ENCODE measurements around the gene CDC37L1.

Gene CDC37L1

DNA sequence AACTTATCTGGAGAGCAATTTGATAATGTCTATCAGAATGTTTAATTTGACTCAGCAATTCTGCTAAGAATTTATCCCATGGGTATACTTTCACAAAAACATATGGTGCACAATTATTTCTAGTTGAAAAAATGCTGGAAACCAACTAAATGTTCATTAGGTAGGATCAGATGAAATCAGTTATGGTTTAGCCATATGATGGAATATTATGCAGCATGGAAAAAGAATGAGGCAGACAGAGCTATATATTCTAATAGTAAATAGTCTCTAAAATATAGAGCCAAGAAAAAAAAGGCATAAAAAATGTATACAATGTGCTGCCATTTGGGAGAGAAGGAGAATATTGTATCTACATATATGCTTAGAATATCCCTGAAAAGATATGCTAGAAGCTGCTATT, 9.5 kb upstream of the CDC37L1 start:
- no peak for DNase-seq

DNA sequence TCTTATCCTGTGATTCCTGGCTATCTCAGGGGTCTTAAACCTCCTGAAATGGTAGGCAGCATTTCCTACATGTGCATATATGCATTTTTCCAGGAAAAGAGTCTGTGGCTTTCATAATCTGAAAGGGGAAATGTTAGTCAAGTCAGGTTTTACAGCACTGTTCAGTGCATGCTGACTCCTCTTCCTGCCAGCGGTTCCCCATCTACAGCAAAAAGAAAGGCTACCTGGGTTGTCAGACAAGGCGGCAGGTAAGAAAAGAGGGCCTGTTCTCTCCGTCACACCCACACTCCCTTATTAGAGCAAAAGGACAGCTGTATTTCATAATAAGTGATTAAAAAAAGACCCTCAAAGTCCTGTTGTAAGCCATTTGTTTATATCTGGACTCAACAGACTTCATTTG, 8.8 kb upstream of the CDC37L1 start:
- peak; percentile 65 for DNase-seq

DNA sequence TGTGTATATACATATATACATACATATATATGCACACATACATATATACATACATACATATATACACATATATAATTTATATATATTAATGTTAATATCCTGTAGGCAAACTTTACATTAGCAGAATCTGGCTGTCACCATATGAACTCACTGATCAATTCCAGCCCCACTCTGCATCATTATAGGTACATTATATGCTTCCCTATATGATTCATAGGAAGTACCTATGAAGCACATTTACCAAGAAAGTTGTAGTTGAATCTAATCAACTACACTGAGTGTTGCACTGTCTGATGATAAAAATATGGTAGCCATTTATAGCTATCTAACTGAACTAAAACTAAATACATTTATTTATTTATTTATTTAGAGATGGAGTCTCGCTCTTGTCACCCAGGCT, 7.6 kb upstream of the CDC37L1 start:
- DNase-seq = no peak

DNA sequence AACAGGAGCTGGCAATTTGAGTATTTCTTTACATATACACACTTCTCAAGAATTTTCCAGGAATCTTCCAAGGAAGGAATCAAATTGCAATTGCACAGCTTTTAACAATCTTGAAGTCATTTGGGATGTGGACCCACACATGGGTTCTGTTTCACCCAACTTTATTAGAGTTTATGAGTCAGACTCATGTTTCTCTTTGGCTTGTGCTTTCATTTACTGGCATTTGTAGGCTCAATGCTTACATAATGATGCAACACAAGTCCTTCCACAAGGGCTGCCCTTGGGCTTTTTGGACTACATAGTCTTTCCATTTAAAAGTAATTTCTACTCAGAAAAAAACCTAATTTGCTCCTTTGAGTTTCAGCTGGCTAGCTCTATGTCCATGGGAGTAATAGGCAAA, 4.6 kb upstream of the CDC37L1 start:
- no peak for DNase-seq

DNA sequence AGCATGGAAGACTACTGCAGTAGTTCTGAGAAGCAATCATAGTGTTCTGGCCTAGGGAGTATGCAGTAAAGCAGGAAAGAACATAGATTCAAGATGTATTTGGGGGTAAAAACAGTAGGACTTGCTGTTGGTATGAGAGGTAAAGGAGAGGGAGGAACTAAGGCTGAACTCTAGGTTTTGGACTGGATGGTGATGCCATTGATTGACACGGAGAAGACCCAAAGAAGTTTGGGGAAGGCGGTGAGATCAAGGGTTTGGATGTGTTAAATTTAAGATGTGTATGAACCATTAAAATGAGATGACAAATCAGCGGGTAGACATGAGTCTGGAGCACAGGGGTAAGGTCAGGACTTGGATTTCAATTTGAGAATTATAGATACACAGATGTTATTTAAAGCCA, 2.0 kb upstream of the CDC37L1 start:
- DNase-seq = no peak

DNA sequence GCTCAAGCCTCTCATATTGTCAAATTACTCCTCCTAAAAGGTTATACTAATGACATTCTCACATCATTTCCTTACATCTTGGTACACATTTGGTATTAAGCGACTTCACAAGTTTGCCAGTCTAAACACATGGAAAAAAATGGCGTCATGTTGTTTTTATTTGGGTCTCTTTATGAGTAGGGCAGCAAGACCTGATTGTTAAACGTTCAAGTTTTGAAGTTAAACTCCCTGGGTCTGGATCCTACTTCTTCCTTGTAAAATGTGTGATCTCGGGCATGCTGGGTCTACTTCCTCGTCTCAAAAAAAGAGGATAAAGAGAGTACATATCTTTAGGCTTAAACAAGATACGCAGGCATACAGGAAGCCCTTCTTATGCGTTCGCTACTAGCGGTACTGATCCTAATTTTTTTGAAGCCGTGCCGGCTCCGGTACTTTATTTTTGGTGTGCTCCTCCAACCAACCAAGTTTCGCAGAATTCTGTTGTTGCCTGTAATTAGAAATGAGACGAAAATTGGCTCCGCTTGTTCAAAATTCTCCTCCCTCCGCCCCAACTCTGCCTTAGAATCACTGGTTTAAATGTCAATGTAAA, 596 bp upstream of the CDC37L1 start:
- peak; percentile 43 for DNase-seq

DNA sequence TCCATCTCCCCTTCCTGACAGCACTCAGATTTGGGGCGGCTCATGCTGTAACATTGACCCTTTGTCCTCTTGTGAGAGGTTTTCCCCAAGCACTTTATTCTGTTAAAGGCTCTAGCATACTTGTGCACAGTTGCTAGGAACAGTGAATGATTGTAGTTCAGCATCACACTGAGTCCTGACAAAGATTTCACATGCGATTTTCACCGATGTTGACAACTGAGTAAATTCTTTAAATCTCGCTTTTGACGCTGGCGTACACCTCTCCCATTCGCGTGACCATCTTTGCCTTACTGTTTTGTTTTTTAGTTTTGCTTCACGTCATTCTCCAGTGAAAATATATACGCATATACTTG, 780 bp downstream of the CDC37L1 start:
- DNase-seq = no peak

DNA sequence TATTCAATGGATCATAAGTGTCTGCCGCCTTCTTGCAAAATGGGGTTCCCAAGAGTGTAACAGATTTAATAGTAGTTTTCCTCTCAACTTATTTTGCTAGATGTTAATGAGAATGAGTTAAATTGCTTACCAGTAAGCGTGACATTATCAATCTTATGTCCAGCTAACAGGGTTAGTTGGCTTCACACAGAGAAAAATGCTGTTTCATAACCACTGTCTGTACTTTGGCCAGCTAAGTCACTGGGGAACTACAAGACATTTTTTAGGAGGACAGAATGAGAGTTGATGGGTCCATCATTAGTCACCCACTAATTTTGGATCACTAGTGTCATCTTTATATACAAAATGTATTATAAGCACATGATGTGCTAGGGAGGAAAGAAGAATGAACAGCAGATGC, 1.4 kb downstream of the CDC37L1 start:
- no peak for DNase-seq

DNA sequence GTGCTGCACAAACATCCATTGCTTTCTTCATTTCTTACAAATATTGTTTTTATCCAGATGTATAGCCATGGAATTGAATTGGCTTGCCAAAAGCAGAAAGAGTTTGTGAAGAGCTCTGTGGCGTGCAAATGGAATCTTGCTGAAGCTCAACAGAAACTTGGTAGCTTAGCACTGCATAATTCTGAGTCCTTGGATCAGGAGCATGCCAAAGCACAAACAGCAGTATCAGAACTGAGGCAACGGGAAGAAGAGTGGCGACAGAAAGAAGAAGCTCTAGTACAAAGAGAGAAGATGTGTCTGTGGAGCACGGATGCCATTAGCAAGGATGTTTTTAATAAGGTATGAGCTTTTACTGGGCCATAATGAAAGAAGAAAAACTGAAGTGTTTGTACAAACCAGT, 5.5 kb downstream of the CDC37L1 start:
- DNase-seq = no peak

DNA sequence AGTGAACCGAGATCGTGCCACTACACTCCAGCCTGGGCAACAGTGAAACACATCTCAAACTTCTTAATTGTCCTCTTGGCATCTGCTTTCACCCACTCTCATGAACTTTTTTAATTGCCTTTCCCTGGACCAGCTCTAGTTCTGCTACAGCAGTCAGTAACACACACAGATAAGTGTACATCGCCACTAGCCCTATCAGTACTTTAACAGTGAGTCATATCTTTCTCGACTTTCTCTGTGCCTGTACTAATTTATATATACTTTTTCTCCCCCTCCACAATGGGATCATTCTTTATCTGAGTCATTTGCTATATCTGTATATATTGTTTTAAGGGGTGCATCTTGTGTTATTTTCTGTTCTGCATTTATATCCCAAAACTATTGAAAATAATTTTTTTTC, 6.7 kb downstream of the CDC37L1 start:
- no peak for DNase-seq

DNA sequence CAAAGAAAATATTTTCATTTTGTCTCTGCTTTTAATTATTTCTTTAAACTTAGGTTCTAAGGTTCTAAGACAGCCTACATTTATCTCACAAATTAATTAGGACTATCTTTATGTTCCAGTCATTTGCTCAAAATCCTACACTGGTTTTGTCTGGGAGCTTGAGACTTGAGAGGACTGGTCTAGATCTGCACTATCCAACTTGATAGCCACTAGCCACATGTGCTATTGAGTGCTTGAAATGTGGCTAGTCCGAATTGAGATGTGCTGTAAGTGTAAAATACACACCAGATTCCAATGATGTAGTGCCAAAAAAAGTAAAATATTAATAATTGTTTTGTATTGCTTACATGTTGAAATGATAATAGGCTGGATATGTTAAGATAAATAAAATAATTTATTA, 7.2 kb downstream of the CDC37L1 start:
- DNase-seq = no peak

DNA sequence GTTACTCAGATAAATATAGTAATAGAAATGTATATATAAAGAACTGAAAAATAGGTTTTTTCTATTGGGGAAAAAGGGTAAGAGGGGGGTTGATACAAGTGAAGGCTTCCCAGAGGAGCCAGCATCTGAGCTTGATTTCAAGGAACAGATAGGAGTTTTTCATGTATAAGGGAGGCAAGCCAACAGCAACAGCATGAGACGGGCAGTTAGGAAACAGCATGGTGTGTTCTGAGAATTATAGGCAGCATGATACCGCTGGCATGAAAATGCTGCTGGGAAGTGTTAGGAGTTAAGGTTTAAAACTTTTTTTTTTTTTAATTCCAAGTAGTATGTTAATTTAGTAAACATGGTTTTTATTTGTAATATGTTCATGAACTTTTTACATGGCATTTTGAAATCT, 9.7 kb downstream of the CDC37L1 start:
- DNase-seq = no peak

DNA sequence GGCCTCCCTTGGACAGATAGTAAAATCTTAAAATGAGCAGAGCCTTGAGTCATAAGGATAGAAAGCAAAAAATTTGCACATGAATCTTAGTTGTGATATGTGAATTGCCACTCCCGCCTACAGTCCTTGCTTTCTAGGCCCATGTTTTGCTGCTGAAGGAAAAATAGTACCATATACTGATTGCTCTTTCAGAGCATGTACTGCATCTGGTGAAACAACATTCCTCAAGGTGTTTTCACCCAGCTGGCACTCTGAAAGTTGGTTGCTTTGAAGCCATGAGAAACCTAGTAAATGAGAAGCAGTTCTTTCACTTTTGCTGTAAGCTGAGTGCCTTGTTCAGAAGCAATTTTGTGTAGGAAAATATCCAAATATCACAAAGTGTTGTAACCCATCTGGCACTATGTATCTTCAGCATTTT, 10.3 kb downstream of the CDC37L1 start:
- DNase-seq = no peak

DNA sequence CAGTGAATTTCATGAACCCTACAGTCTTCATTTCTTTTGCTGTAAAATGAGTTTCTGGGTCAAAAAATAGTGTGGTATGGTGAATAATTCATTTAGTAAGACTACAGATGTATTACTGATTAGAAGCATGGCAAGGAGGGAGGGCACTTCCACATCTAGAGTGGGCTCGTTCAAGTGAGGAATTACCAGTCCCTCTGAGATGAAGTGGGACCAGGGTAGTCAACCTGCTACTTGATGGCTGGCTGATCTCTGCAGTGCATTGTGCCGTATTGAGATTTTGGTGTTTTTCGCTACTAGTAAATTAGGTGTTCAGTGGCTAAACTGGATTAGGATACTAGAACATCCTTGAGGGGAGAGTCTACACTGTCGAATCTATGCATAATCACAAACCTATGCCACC, 10.8 kb downstream of the CDC37L1 start:
- DNase-seq = no peak

DNA sequence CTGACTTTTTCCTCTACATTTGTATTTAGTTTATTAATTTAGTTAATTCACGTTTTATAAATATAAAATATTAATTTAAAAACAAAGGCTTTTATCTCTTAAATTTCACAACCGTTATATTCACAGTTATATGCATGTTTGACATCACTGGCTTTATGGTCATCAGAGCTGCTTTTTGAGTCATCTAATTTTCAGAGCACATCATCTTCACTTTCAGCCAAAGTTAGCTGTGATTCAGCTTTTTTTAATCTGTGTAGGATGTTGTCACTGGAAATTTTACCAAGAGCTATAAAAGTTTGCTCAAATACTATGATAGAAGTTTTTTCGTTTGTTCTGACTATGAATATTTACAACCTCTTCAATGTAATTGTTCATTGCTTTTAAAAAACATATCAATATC, 12.4 kb downstream of the CDC37L1 start:
- no peak for DNase-seq

DNA sequence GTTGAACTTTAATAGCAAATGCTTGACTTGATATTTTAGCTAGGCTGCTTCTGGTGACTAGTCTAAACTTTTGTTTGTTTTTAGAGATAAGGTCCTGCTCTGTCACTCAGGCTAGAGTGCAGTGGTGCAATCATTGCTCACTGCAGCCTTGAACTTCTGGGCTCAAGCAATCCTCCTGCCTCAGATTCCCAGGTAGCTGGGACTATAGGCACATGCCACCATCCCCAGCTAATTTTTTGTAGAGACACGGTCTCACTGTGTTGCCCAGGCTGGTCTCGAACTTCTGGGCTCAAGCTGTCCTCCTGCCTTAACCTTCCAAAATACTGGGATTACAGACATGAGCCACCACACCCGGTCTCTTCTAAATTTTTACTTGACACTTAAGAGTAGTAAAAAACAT, 20.7 kb downstream of the CDC37L1 start:
- no peak for DNase-seq

DNA sequence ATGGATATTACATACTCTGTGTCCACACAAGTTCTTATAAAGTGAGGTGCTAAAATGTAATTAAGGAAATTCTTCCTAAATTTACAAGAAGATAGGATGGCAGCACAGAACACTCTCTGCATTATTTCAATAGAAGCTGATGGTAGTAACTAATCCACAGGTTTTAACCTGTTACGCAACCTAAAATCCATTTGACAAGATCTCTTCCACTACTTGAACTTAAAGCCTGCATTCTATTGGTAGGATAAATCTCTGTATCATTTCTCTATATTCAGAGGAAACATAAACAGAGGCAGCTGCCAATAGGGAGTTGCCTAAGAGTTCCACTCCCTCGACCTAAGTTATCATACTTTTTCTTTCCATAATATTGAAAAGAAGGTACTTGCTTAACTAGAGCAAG, 21.6 kb downstream of the CDC37L1 start:
- no peak for DNase-seq

DNA sequence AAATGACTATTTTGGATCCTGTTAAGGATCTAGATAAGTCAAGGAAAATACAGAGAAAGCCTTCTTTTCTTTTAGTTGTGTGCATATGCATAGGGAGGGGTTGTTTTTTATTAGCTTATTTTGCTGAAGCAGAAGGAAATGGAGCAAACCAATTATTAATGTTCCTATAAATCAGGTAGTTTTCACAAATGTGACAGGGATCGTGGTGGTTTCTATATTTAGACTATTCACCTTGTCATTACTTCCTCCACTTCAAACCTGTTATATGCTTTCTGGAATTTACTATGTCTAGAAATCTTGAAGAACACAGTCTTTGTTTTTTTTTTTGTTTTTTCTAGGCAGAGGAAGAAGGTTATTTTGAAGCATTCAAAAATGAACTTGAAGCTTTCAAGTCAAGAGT, 22.2 kb downstream of the CDC37L1 start:
- DNase-seq = no peak

DNA sequence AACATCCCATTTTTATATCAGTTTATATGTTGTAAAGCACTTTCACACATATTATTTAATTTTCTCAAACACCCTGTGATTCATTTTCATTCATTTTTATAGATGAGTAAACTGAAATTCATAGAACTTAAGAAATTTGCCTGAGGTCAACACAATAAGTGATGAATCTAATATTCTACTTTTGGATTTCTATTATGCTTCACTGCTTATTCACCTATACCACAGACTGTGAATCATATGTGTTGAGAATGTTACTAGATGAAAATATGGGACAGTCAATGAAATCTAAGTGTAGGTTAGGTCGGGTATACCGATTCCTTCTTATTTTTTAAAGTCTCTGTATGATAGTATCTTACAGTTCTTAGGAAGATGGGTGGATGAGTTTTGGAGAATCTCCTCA, 24.8 kb downstream of the CDC37L1 start:
- DNase-seq = no peak

DNA sequence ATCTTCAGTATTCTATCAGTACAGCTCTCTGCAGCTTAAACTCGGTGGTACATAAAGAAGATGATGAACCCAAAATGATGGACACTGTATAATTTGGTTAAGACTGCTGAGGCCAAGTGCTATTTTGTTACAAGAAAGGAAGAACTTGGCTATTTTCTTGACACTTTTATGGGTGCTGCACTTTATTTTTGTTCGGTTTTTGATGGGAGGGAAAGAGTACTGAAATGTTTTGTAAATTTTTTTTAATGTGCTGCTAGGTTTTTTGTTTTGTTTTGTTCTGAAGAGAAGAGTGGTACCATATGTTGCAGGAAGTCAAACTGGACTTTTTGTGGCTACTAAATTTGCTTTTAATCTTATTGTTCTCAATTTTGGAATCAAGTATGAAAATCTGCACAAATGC, 26.7 kb downstream of the CDC37L1 start:
- no peak for DNase-seq

DNA sequence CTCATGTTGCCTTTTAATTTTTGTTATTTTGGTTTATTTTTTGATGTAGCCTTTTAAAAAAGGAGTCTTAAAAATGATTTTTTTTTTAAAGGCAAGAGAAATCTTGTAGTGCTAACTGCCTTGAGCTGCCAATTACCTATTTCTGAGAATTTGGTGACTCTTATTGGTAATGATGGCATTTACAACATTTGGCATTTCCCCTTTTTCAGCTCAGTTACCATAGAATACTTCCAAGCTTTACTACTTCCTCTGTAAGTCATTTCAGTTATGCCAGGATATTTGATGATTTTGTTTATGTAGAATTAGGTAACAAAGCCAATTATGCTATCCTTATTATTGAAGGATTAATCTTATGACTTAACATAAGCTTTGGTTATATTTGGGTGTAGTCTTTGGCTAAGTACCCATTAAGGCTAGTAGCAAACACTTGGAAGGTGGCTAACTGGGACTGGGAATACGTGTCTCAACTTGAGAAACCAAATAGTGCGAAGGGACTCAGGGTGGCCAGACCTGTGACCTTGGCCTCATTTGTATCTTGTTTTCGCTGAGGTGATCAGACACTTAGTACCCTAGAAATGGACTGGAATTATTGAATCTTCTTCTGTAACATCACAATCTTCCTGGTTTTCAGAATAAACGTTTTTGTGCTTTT, 27.7 kb downstream of the CDC37L1 start:
- DNase-seq = peak; percentile 81

DNA sequence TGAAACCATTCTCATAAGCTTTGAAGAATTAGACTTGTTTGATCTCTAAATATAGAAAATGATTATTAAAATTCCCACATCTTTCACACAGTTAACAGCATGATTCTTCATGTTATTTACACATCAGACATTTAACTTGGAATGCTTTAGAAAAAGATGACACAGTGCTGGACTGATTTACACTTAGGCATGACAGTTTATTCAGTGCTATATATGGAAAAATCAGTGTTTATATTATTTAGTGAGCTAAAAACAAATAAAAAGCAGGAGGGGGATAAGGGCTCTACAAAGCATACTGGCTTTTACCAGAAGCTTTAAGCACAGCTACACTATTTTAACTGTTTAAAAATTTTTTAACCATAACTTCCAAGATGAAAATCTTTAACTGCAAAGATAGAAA, 30.0 kb downstream of the CDC37L1 start:
- DNase-seq = no peak

DNA sequence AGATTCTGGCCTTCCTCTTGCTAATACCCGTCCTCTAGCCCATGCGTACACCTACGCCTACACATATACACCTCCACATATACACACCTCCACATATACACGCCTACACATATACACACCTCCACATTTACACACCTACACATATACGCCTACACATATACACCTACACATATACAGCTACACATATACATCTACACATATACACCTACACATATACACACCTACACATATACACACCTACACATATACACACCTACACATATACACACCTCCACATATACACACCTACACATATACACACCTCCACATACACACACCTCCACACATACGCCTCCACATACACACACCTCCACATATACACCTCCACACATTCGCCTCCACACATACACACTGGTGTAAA, 34.5 kb downstream of the CDC37L1 start:
- no peak for DNase-seq

DNA sequence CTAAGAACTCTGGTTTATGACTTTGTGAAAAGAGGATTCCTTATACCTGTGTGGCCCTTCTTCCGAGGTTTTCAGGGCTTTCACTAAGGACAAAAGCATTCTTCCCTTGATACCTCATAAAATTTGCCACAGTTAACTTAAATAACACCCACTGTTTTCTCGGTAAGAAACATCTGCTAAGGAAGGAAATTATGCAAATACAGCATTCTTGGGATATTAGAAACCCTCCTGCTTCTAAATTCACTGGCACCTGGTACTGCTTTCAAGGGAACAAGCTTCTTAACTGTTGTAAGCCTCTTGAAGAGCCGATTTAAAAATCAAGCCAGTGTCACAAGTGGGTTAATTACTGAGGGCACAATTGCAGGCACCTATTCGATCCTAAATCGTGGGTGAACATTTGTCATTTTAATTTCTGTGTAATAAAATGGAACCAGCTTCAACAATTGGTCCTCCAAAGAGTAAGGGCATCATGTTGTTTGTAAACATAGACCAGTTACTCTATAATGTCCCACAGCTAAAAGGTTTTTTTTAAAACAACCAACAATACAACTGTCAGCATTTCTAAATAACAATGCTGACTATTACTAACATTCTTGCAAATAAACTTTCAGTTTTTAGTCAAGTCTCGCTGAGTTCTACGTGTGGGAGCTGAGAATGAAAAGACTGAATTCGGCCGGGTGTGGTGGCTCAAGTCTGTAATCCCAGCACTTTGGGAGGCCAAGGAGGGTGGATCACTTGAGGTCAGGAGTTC, 35.1 kb downstream of the CDC37L1 start:
- peak; percentile 45 for DNase-seq

DNA sequence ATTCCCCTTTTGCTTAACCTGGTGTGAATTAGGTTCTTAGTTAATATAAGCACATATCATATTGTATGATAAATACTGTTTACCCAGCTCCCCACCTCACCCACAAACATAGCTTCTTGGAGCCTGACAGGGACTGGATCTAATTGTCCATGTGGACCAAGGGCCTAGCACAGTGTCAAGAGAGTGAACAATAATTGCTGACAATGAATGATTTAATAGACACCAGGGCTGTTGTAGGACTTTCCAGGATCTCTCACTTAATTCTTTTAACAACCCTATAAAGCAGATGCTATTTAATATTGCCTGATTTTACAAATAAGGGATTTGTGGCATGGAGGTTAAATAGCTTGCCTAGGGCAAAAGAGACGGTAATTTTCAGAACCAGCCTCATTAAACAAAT, 36.8 kb downstream of the CDC37L1 start:
- DNase-seq = no peak
